K562 (cell line): ENCODE measurements around the gene TAF10. TPM values are rescaled to one million over a fixed set of nuclear protein-coding genes. Genes with fewer than 3 reads are reported as not detected.
A peak's percentile ranks its signal among the peaks of the same experiment; 100 is the strongest.

Experiments used
- ARNT ChIP-seq, 2 experiments: fragments of 450-650 bp; IDR thresholded peaks; 2 replicates each; pipeline ENCODE4 v1.6.1; 2016; ENCODE audit warnings: mild to moderate bottlenecking in 1 of 2
- DNMT1 ChIP-seq: fragments of 450-650 bp; IDR thresholded peaks from 2 replicates; pipeline ENCODE4 v1.6.1; 2016; ENCODE audit warnings: antibody characterized with exemption, mild to moderate bottlenecking
- ETV6 ChIP-seq, 3 experiments: fragments of 150-350 bp in 1 of 3; sonication (generic) in 1 of 3; formaldehyde crosslinking in 1 of 3; IDR thresholded peaks; 2 replicates each; pipeline versions ENCODE4 v1.6.1 to v1.8.0; 2014 to 2022; ENCODE audit warnings: borderline replicate concordance in 2 of 3, low read depth in 2 of 3, antibody characterized with exemption in 1 of 3, low read length in 1 of 3, mild to moderate bottlenecking in 1 of 3, missing genetic modification reagents in 1 of 3
- GABPA ChIP-seq: fragments of 200-800 bp; sonication (Bioruptor generic); conservative IDR thresholded peaks from 2 replicates; pipeline ENCODE4 v1.6.1; 2016; ENCODE audit warnings: low read depth, missing genetic modification characterization, missing compliant biosample characterization
- HNRNPL ChIP-seq: fragments of 200-400 bp; formaldehyde crosslinking; IDR thresholded peaks from 2 replicates; pipeline ENCODE4 v1.6.1; 2017; ENCODE audit warnings: low read depth, mild to moderate bottlenecking, low read length
- MTA3 ChIP-seq: fragments of 450-650 bp; formaldehyde crosslinking; IDR thresholded peaks from 2 replicates; pipeline ENCODE4 v1.6.1; 2017; ENCODE audit warnings: mild to moderate bottlenecking, borderline replicate concordance
- NCOA2 ChIP-seq, 2 experiments: fragments of 450-650 bp; IDR thresholded peaks; 2 replicates each; pipeline ENCODE4 v1.6.1; 2018; ENCODE audit warnings: mild to moderate bottlenecking in 2 of 2, moderate library complexity in 1 of 2; ENCODE audit not compliant: partially characterized antibody in 2 of 2
- POLR2G ChIP-seq: fragments of 200-400 bp; formaldehyde crosslinking; IDR thresholded peaks from 2 replicates; pipeline ENCODE4 v1.6.1; 2017; ENCODE audit warnings: low read depth, mild to moderate bottlenecking, antibody characterized with exemption, low read length, moderate library complexity
- RNF219 ChIP-seq: fragments of 250-450 bp; sonication (Bioruptor Pico); IDR thresholded peaks from 2 replicates; pipeline ENCODE4 v1.5.0; 2022; ENCODE audit warnings: mild to moderate bottlenecking
- SMAD2 ChIP-seq: fragments of 150-350 bp; IDR thresholded peaks from 2 replicates; pipeline ENCODE4 v1.6.1; 2014; ENCODE audit warnings: low read depth, mild to moderate bottlenecking, low read length
- TCF7L2 ChIP-seq: fragments of 150-350 bp; IDR thresholded peaks from 2 replicates; pipeline ENCODE4 v1.6.1; 2016; ENCODE audit warnings: low read depth, mild to moderate bottlenecking, low read length, moderate library complexity
- TOE1 ChIP-seq, 2 experiments: fragments of 450-650 bp in 1 of 2; sonication (generic) in 1 of 2; formaldehyde crosslinking in 1 of 2; IDR thresholded peaks; 2 replicates each; pipeline versions ENCODE4 v1.7.1 to v1.8.0; 2016 to 2022; ENCODE audit warnings: borderline replicate concordance in 2 of 2, mild to moderate bottlenecking in 2 of 2, antibody characterized with exemption in 1 of 2, inconsistent platforms in 1 of 2, low read depth in 1 of 2, missing genetic modification reagents in 1 of 2, moderate library complexity in 1 of 2
- ZNF165 ChIP-seq: fragments of 250-450 bp; sonication (Bioruptor Pico); IDR thresholded peaks from 2 replicates; pipeline ENCODE4 v1.4.0; 2020; ENCODE audit warnings: borderline replicate concordance
- ZNF253 ChIP-seq: fragments of 250-450 bp; sonication (Bioruptor Pico); conservative IDR thresholded peaks from 2 replicates; pipeline ENCODE4 v1.6.1; 2021; ENCODE audit warnings: mild to moderate bottlenecking
- ZNF408 ChIP-seq: fragments of 250-450 bp; sonication (Bioruptor Pico); IDR thresholded peaks from 2 replicates; pipeline ENCODE4 v1.4.0; 2020; ENCODE audit warnings: low read depth, mild to moderate bottlenecking, moderate library complexity
- ZNF589 ChIP-seq: fragments of 200-800 bp; sonication (Bioruptor generic); IDR thresholded peaks from 2 replicates; pipeline ENCODE4 v1.6.1; 2016; ENCODE audit warnings: low read depth, missing genetic modification characterization, missing compliant biosample characterization
- ZNF77 ChIP-seq: fragments of 250-450 bp; sonication (Bioruptor Pico); IDR thresholded peaks from 2 replicates; pipeline ENCODE4 v1.5.0; 2020
- polyA plus RNA-seq, 8 experiments: library from polyadenylated mRNA; depleted of rRNA in 4 of 8; stranded (reverse) in 5 of 8; unstranded in 3 of 8; fragments of >200 nt; fragmentation: Nextera tagmentation in 2 of 8; fragmentation: Illumina TruSeq in 1 of 8; extraction: Ambion mirVana in 2 of 8; extraction: Trizol in 1 of 8; gene quantifications; 2 replicates each; pipeline versions ENCODE4 v1.2.1 to v1.2.3, GENCODE V29; 2011 to 2014; ENCODE audit warnings: inconsistent platforms in 1 of 8, missing spikeins in 1 of 8
- total RNA-seq, 7 experiments: library from RNA; depleted of rRNA in 6 of 7; stranded (reverse); fragments of >200 nt in 6 of 7; fragmentation: Illumina TruSeq in 2 of 7; extraction: Trizol in 2 of 7; gene quantifications; 2 replicates each; pipeline versions ENCODE4 v1.2.1 to v1.2.3, GENCODE V29; 2011 to 2021; ENCODE audit warnings: low replicate concordance in 1 of 7
- TF ChIP-seq, protein P1 (sequence below): sonication (generic); formaldehyde crosslinking; IDR thresholded peaks from 2 replicates; pipeline ENCODE4 v1.8.1; 2022; ENCODE audit warnings: missing genetic modification reagents
- TF ChIP-seq, protein P2 (sequence below): fragments of 150-350 bp; IDR thresholded peaks from 2 replicates; pipeline ENCODE4 v1.6.1; 2014; ENCODE audit warnings: low read depth, mild to moderate bottlenecking, low read length, borderline replicate concordance
- TF ChIP-seq, protein P3 (sequence below), 2 experiments: fragments of 450-650 bp in 1 of 2; sonication (generic) in 1 of 2; formaldehyde crosslinking in 1 of 2; IDR thresholded peaks in 1 of 2; conservative IDR thresholded peaks in 1 of 2; 2 replicates each; pipeline versions ENCODE4 v1.6.1 to v1.8.1; 2016 to 2023; ENCODE audit warnings: mild to moderate bottlenecking in 2 of 2, moderate library complexity in 2 of 2, inconsistent platforms in 1 of 2, missing genetic modification reagents in 1 of 2

The TAF10 gene
- total and polyA plus RNA-seq, 9 of the 15 experiments (the other 6 are each of a cell fraction or from before 2014, with no cell fraction given) = 19.5 to 197 (median 121) TPM

DNA sequence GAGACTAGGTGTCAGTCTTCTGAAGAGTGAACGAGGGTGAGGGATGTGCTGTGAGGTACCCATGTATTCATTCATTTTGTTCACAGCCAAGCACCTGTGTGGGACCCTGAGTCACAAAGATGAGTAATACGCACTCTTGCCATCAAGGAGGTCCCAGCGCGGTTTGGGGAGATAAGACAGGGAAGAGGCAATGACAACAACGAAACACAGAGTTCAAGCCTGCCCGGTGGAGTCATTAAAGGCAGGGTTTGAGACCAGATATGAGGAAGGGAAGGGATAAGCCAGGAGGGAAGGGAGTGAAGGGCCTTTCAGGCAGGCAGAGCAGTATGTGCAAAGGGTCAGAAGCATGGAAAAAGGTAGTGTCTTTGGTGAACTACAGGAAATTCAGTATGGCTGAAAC is 39.0 kb upstream of the TAF10 start (continued):
- no peak for TF ChIP-seq TOE1 (IDR thresholded peaks at IDR 0.05; ENCODE audit: borderline replicate concordance)
- TF ChIP-seq TOE1 (CRISPR knock-in tag; IDR thresholded peaks at IDR 0.05; ENCODE audit: borderline replicate concordance, low read depth) = no peak
- TF ChIP-seq, protein P1, sequence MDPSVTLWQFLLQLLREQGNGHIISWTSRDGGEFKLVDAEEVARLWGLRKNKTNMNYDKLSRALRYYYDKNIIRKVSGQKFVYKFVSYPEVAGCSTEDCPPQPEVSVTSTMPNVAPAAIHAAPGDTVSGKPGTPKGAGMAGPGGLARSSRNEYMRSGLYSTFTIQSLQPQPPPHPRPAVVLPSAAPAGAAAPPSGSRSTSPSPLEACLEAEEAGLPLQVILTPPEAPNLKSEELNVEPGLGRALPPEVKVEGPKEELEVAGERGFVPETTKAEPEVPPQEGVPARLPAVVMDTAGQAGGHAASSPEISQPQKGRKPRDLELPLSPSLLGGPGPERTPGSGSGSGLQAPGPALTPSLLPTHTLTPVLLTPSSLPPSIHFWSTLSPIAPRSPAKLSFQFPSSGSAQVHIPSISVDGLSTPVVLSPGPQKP = no peak
- TF ChIP-seq, protein P2, sequence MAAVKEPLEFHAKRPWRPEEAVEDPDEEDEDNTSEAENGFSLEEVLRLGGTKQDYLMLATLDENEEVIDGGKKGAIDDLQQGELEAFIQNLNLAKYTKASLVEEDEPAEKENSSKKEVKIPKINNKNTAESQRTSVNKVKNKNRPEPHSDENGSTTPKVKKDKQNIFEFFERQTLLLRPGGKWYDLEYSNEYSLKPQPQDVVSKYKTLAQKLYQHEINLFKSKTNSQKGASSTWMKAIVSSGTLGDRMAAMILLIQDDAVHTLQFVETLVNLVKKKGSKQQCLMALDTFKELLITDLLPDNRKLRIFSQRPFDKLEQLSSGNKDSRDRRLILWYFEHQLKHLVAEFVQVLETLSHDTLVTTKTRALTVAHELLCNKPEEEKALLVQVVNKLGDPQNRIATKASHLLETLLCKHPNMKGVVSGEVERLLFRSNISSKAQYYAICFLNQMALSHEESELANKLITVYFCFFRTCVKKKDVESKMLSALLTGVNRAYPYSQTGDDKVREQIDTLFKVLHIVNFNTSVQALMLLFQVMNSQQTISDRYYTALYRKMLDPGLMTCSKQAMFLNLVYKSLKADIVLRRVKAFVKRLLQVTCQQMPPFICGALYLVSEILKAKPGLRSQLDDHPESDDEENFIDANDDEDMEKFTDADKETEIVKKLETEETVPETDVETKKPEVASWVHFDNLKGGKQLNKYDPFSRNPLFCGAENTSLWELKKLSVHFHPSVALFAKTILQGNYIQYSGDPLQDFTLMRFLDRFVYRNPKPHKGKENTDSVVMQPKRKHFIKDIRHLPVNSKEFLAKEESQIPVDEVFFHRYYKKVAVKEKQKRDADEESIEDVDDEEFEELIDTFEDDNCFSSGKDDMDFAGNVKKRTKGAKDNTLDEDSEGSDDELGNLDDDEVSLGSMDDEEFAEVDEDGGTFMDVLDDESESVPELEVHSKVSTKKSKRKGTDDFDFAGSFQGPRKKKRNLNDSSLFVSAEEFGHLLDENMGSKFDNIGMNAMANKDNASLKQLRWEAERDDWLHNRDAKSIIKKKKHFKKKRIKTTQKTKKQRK = no peak
- TF ChIP-seq ARNT (IDR thresholded peaks at IDR 0.05) = 0 out of 4 replicates have a peak, but pooled peaks of 1 of the 2 experiments have one; percentile 25
- TF ChIP-seq ZNF589 (CRISPR knock-in tag) = no peak
- no peak for TF ChIP-seq DNMT1
- TF ChIP-seq ZNF408 (CRISPR knock-in tag) = no peak
- 0 out of 2 replicates have a peak, but pooled peaks have one; percentile 64 for TF ChIP-seq MTA3
- TF ChIP-seq ZNF253 (CRISPR knock-in tag) = no peak
- no peak for TF ChIP-seq NCOA2 (IDR thresholded peaks at IDR 0.05; ENCODE audit: partially characterized antibody in 2 of 2)
- no peak for TF ChIP-seq ZNF165
- TF ChIP-seq POLR2G = no peak
- TF ChIP-seq, protein P3, sequence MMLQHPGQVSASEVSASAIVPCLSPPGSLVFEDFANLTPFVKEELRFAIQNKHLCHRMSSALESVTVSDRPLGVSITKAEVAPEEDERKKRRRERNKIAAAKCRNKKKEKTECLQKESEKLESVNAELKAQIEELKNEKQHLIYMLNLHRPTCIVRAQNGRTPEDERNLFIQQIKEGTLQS (IDR thresholded peaks at IDR 0.05) = peak; percentile 91
- TF ChIP-seq, protein P3 (CRISPR knock-in tag; conservative IDR thresholded peaks at IDR 0.05) = no peak
- TF ChIP-seq ZNF77 (CRISPR knock-in tag) = no peak
- no peak for TF ChIP-seq TCF7L2
- TF ChIP-seq ETV6 (IDR thresholded peaks at IDR 0.05; ENCODE audit: borderline replicate concordance in 1 of 2, low read depth in 2 of 2, low read length in 1 of 2) = no peak
- no peak for TF ChIP-seq ETV6 (CRISPR knock-in tag; IDR thresholded peaks at IDR 0.05; ENCODE audit: borderline replicate concordance)
- no peak for TF ChIP-seq GABPA (tag)
- no peak for TF ChIP-seq HNRNPL
- no peak for TF ChIP-seq SMAD2
- TF ChIP-seq RNF219 (CRISPR knock-in tag) = no peak
